ENCODE measurements around the gene PAXX. TPM values are rescaled to one million over a fixed set of nuclear protein-coding genes. Genes with fewer than 3 reads are reported as not detected.

PAXX gene
- total and polyA plus RNA-seq, 9 of the 15 experiments (the other 6 are each of a cell fraction or from before 2014, with no cell fraction given): 1.2 to 175 (median 38.5) TPM

- TF ChIP-seq ZNF407 (IDR thresholded peaks at IDR 0.05; ENCODE audit: low read depth): no peak
- no peak for TF ChIP-seq TAF9B (IDR thresholded peaks at IDR 0.05; ENCODE audit: partially characterized antibody)
- no peak for TF ChIP-seq TSC22D4 (tag; IDR thresholded peaks at IDR 0.05)
- peak; percentile 77 for TF ChIP-seq ARID1B (IDR thresholded peaks at IDR 0.05)
- peak; percentile 77; the same call in 1 of the 2 replicates for TF ChIP-seq ZNF165 (CRISPR knock-in tag; IDR thresholded peaks at IDR 0.05; ENCODE audit: borderline replicate concordance)
- TF ChIP-seq HSF4 (CRISPR knock-in tag; IDR thresholded peaks at IDR 0.05; ENCODE audit: borderline replicate concordance): no peak
- TF ChIP-seq FOXK1 (CRISPR knock-in tag; IDR thresholded peaks at IDR 0.05; ENCODE audit: borderline replicate concordance): 0 out of 2 replicates have a peak, but pooled peaks have one; percentile 41
- no peak for TF ChIP-seq TEAD2 (tag; IDR thresholded peaks at IDR 0.05)
- no peak for TF ChIP-seq MYNN (IDR thresholded peaks at IDR 0.05)
- no peak for TF ChIP-seq MYNN (CRISPR knock-in tag; IDR thresholded peaks at IDR 0.05)
- TF ChIP-seq ETS1 (conservative IDR thresholded peaks at IDR 0.05; ENCODE audit: control insufficient read depth, low read depth, low read length): peak; percentile 89
- peak; percentile 24; the same call in 1 of the 2 replicates for TF ChIP-seq PKNOX1 (IDR thresholded peaks at IDR 0.05)
- no peak for TF ChIP-seq FOXA3 (CRISPR knock-in tag; conservative IDR thresholded peaks at IDR 0.05 in 1 of 2, IDR thresholded peaks at IDR 0.05 in 1 of 2)
- TF ChIP-seq RBM14 (IDR thresholded peaks at IDR 0.05; ENCODE audit: borderline replicate concordance, insufficient read depth, low read depth, low read length): no peak
Measured at GRCh38 chr9:136944519-136945332, 47.5 kb upstream of the PAXX start, which contains the start of the genes C8G and FBXW5 (continued).

Data from K562 (cell line).